NT2/D1 (cell line): ENCODE measurements around the gene ABL1.

Source experiments
- SUZ12 ChIP-seq: IDR thresholded peaks from 2 replicates; pipeline ENCODE4 v1.6.1; 2011; ENCODE audit not compliant: insufficient read length, insufficient read depth; ENCODE audit errors: extremely low read depth
- YY1 ChIP-seq: IDR thresholded peaks from 2 replicates; pipeline ENCODE4 v1.6.1; 2011; ENCODE audit not compliant: insufficient read length, insufficient read depth
- ZNF274 ChIP-seq: IDR thresholded peaks from 2 replicates; pipeline ENCODE4 v1.6.1; 2011; ENCODE audit warnings: mild to moderate bottlenecking, low read depth, low read length

DNA sequence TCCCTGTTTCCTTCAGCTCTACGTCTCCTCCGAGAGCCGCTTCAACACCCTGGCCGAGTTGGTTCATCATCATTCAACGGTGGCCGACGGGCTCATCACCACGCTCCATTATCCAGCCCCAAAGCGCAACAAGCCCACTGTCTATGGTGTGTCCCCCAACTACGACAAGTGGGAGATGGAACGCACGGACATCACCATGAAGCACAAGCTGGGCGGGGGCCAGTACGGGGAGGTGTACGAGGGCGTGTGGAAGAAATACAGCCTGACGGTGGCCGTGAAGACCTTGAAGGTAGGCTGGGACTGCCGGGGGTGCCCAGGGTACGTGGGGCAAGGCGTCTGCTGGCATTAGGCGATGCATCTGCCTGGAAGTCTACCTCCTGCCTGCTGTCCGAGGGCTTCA, 27.7 kb downstream of the ABL1 start:
- no peak for TF ChIP-seq ZNF274
- TF ChIP-seq YY1 = no peak
- TF ChIP-seq SUZ12 = no peak
